Cardiac septum (tissue), 1 donor: ENCODE data around the gene CLEC11A. TPM values are rescaled to one million over a fixed set of nuclear protein-coding genes. Genes with fewer than 3 reads are reported as not detected.
"Not testable (repeated sequence)": the region's sequence is repeated elsewhere in the genome, so short reads cannot be mapped to it uniquely, and the experiment has no call there.

Experiments
- DNase-seq: peaks from one replicate; pipeline ENCODE4 v3.0.0-alpha.2; 2020; ENCODE audit warnings: low spot score
- intact Hi-C: fragments of 100-400 bp; cut with DNase I; formaldehyde crosslinking; loops from one replicate; pipeline ENCODE4 v1.14.0; 2022
- total RNA-seq: library from RNA; stranded (reverse); fragmentation: NEBNext Ultra II Directional; extraction: Animal tissue kit (Norgen Biotek cat#: 25700); gene quantifications from one replicate; pipeline ENCODE4 v1.2.1, GENCODE V29; 2021
- donor health status: DM: no; HTN: no; CAD: no.

Gene CLEC11A
- total RNA-seq, 1 donor from 2014 or later, result 5.1 TPM

GRCh38 chr19:50741179-50741933 is 18.2 kb downstream of the CLEC11A start:
- intact Hi-C loops, result no loop called here
- DNase-seq, result no peak

- intact Hi-C loops, result no loop called here
- DNase-seq, result no peak
These were observed 20.4 kb downstream of the CLEC11A start for GRCh38 chr19:50743537-50743936.

DNA sequence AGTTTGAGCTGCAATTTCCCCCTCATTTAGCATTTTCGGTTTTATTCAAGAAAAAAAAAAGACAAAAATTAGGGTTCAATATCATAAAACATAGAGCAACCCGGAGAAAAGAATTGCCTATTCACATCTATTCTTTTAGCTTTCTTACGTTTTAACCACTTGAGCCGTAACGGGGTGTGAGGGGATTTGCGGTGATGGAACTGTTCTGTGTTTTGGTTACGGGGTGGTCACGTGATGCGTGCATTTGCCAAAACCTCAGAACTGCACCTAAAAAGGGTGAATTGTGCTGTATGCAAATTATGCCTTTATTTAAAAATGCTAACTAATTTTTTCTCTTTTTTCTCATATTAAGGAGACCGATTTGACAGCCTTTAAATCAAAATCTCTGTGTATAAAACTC is 22.1 kb downstream of the CLEC11A start:
- DNase-seq, result no peak
- intact Hi-C loops, result no loop called here

GRCh38 chr19:50747141-50747540 is 24.0 kb downstream of the CLEC11A start:
- DNase-seq, intact Hi-C loops: not testable (repeated sequence)

DNA sequence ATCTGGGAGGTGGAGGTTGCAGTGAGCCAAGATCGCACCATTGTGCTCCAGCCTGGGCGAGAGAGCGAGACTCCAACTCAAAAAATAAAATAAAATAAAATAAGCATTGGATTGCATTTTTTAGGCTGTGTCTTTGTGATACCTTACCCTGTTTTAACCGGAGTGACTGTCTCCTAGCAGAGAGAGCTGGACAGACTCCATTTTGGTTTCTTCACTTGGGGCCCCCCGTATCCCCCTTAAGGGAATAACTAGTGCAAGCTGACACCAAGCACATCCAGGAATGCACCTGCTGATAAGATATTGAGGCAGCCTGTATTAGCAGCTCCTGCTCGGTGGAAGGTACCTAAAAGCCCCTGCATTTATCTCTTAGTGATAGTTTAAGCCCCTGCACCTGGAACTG is 26.3 kb downstream of the CLEC11A start:
- intact Hi-C loops, result no loop called here
- DNase-seq, result no peak

DNA sequence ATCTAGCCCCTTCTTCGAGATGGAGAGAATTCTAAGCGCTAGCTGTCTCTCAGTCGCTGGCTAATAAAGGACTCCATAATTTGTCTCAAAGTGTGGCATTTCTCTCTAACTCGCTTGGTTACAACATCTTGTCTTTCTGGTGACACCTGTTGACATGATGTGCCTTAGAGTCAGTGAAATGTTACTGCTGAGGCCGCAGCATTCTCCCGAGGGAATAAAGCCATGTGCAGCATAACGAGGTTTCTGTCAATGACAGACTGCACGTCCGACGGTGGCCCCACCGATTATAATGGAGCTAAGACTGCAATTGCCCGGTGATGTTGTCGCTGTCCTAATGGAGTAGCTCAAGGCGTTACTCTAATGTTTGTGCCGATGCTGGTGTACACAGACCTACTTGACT is 26.8 kb downstream of the CLEC11A start:
- intact Hi-C loops, result no loop called here
- DNase-seq, result no peak

DNA sequence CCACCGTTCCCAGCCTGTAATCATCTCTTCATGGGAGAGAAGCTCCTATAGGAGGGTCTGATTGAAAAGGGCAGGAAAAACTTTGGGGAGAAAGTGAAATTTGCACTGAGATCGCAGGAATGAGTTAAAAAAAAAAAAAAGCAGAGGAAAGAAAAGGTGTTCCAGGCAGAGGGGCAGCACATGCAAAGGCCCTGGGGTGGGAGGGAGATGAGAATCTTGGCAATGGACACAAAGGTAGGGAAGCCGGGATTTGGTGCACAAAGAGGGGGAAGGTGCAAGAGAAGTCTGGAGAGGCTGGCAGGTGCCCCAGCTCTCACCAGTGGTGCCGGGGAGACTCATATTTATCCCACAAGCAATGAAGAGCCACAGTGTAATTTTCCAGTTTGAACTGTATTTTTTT is 30.7 kb downstream of the CLEC11A start:
- DNase-seq, result no peak
- intact Hi-C loops, result no loop called here

DNA sequence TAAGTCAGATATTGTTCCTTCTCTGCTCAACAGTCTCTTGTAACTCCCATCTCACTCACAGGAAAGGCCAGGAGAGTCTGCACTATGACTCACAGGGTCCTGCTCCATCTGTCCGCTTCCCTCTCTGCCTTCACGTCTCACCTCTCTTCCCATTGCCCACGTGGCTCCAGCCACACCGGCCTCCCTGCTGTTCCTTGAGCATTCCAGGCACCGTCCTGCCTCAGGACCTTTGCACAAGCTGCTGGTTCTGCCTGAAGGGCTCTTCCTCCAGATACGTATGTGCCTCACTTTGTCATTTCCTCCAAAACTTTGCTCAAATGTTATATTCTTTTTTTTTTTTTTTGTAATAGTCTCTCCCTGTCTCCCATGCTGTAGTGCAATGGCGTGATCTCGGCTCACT is 33.1 kb downstream of the CLEC11A start:
- intact Hi-C loops, DNase-seq: not testable (repeated sequence)

GRCh38 chr19:50757624-50758023 is 34.5 kb downstream of the CLEC11A start:
- DNase-seq, intact Hi-C loops: not testable (repeated sequence)

DNA sequence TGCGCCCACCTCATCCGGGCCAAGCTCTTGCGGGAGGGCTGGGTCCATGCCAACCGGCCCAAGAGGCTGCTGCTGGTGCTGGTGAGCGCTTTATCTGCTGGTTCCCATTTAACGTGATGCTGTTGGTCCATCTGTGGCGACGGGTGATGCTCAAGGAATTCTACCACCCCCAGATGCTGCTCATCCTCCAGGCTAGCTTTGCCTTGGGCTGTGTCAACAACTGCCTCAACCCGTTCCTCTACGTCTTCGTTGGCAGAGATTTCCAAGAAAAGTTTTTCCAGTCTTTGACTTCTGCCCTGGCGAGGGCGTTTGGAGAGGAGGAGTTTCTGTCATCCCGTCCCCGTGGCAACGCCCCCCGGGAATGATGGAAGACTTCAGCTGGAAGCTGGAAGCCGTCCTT is 35.9 kb downstream of the CLEC11A start:
- intact Hi-C loops, DNase-seq: not testable (repeated sequence)

GRCh38 chr19:50759886-50760285 is 36.7 kb downstream of the CLEC11A start:
- intact Hi-C loops, result no loop called here
- DNase-seq, result no peak

DNA sequence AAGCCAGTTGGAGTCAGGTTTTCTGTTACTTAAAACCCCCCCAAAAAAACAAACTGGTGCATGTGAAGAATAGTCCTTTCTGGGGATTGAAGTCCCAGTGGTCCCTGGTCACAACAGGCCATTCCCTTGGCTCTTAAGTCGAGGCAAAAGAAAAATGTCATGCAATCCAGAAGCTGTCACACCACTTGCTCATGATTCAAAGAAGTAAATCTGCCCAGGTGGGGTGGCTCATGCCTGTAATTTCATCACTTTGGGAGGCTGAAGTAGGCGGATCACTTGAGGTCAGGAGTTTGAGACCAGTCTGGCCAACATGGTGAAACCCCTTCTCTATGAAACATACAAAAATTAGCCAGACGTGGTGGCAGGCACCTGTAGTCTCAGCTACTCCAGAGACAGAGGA is 38.3 kb downstream of the CLEC11A start:
- intact Hi-C loops, DNase-seq: not testable (repeated sequence)

- intact Hi-C loops, DNase-seq: not testable (repeated sequence)
These were observed 40.4 kb downstream of the CLEC11A start for GRCh38 chr19:50763521-50763920.

DNA sequence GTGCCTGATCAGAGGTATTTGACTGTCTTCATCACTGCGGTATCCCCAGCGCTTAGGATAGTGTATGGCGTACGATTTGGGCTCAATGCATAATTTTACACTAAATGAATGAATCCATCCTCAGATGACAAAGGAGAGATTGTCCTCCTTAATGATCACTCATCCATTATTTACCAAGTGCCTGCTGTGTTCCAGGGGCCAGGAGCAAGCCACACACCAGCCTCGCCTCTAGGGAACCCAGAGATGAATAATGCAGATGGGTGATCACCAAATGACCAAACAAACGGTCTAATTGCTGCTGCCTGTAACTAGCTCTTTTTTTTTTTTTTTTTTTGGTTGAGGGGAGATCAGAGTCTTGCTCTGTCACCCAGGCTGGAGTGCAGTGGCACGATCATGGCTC is 41.2 kb downstream of the CLEC11A start:
- intact Hi-C loops, result no loop called here
- DNase-seq, result no peak

DNA sequence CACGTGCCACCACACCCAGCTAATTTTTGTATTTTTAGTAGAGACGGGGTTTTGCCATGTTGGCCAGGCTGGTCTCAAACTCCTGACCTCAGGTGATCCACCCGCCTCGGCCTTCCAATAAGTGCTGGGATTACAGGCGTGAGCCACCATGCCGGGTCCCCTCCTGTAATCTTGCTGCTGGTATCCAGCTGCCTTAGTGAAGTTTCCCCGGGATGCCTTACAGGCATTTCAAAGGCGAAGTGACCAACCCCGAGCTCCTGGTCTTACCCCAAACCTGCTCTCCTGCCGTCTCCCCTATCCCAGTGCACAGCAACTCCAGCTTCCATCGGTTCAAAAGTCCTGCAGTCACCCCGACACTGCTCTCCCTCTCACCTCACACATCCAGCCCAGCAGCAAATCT is 43.6 kb downstream of the CLEC11A start:
- DNase-seq, intact Hi-C loops: not testable (repeated sequence)

DNA sequence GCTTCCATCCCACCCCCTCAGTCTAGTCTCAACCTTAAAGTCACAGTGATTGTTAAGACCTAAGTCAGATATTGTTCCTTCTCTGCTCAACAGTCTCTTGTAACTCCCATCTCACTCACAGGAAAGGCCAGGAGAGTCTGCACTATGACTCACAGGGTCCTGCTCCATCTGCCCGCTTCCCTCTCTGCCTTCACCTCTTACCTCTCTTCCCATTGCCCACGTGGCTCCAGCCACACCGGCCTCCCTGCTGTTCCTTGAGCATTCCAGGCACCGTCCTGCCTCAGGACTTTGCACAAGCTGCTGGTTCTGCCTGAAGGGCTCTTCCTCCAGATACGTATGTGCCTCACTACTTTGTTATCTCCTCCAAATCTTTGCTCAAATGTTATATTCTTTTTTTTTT is 44.1 kb downstream of the CLEC11A start:
- DNase-seq, intact Hi-C loops: not testable (repeated sequence)

- DNase-seq, result no peak
- intact Hi-C loops, result no loop called here
These were observed 45.1 kb downstream of the CLEC11A start for GRCh38 chr19:50768277-50768676.

- DNase-seq, intact Hi-C loops: not testable (repeated sequence)
These were observed 47.0 kb downstream of the CLEC11A start, which contains the start of gene GPR32 for GRCh38 chr19:50770164-50770563. Gene GPR32 (plus strand): TSS chr19:50770464. CDS start chr19:50770601, 137 bp downstream.

DNA sequence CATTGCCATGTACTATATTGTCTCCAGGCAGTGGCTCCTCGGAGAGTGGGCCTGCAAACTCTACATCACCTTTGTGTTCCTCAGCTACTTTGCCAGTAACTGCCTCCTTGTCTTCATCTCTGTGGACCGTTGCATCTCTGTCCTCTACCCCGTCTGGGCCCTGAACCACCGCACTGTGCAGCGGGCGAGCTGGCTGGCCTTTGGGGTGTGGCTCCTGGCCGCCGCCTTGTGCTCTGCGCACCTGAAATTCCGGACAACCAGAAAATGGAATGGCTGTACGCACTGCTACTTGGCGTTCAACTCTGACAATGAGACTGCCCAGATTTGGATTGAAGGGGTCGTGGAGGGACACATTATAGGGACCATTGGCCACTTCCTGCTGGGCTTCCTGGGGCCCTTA is 47.7 kb downstream of the CLEC11A start:
- no peak for DNase-seq
- intact Hi-C loops, result no loop called here

GRCh38 chr19:50772476-50772875 is 49.3 kb downstream of the CLEC11A start:
- no peak for DNase-seq
- intact Hi-C loops, result no loop called here

- intact Hi-C loops, DNase-seq: not testable (repeated sequence)
These were observed 49.7 kb downstream of the CLEC11A start for GRCh38 chr19:50772912-50773311.
